GM23338 (cell line): ENCODE data around the gene NR3C1.

Experiments
- CREB1 ChIP-seq: fragments of 250-450 bp; sonication (Bioruptor Pico); IDR thresholded peaks from 2 replicates; pipeline ENCODE4 v1.5.0; 2020; ENCODE audit warnings: low read depth, mild to moderate bottlenecking, moderate library complexity
- EZH2 ChIP-seq: fragments of 200-600 bp; sonication (generic); IDR thresholded peaks from one replicate; pipeline ENCODE4 v1.8.0; 2017; ENCODE audit warnings: antibody characterized with exemption, mild to moderate bottlenecking, low read depth; ENCODE audit not compliant: unreplicated experiment
- TF ChIP-seq, protein P1 (sequence below), 2 experiments: fragments of 200-600 bp in 1 of 2; sonication (generic) in 1 of 2; conservative IDR thresholded peaks; 2 replicates each; pipeline versions ENCODE4 v1.5.1 to v1.6.1; 2016 to 2017; ENCODE audit warnings: antibody characterized with exemption in 2 of 2, low read depth in 2 of 2, mild to moderate bottlenecking in 2 of 2, moderate library complexity in 1 of 2
- TF ChIP-seq, protein P2 (sequence below): IDR thresholded peaks from one replicate; pipeline ENCODE4 v1.6.1; 2018; ENCODE audit warnings: antibody characterized with exemption; ENCODE audit not compliant: unreplicated experiment

DNA sequence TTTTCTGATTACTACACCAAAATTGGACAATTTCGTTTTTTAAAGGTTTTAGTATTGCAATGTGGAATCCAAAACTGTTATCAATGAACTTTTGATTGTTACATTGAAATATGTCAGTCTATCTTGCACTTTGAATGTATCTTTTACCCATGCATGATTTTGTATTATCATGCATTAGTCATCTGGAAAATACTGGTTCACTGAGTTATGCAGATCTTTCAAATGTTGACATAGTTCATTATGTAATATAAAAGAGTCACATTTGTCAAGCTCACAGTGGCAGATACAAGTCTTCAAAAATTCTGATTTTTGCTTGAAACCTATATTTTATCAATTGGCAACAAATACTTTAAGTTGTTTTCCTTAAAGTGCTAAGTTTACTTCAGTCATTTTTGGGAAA, 85.2 kb downstream of the NR3C1 start:
- TF ChIP-seq, protein P1, sequence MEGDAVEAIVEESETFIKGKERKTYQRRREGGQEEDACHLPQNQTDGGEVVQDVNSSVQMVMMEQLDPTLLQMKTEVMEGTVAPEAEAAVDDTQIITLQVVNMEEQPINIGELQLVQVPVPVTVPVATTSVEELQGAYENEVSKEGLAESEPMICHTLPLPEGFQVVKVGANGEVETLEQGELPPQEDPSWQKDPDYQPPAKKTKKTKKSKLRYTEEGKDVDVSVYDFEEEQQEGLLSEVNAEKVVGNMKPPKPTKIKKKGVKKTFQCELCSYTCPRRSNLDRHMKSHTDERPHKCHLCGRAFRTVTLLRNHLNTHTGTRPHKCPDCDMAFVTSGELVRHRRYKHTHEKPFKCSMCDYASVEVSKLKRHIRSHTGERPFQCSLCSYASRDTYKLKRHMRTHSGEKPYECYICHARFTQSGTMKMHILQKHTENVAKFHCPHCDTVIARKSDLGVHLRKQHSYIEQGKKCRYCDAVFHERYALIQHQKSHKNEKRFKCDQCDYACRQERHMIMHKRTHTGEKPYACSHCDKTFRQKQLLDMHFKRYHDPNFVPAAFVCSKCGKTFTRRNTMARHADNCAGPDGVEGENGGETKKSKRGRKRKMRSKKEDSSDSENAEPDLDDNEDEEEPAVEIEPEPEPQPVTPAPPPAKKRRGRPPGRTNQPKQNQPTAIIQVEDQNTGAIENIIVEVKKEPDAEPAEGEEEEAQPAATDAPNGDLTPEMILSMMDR (conservative IDR thresholded peaks at IDR 0.05; ENCODE audit: low read depth in 2 of 2) = no peak
- TF ChIP-seq EZH2 (no peak), CREB1 (CRISPR knock-in tag) (no peak)
- TF ChIP-seq, protein P2, sequence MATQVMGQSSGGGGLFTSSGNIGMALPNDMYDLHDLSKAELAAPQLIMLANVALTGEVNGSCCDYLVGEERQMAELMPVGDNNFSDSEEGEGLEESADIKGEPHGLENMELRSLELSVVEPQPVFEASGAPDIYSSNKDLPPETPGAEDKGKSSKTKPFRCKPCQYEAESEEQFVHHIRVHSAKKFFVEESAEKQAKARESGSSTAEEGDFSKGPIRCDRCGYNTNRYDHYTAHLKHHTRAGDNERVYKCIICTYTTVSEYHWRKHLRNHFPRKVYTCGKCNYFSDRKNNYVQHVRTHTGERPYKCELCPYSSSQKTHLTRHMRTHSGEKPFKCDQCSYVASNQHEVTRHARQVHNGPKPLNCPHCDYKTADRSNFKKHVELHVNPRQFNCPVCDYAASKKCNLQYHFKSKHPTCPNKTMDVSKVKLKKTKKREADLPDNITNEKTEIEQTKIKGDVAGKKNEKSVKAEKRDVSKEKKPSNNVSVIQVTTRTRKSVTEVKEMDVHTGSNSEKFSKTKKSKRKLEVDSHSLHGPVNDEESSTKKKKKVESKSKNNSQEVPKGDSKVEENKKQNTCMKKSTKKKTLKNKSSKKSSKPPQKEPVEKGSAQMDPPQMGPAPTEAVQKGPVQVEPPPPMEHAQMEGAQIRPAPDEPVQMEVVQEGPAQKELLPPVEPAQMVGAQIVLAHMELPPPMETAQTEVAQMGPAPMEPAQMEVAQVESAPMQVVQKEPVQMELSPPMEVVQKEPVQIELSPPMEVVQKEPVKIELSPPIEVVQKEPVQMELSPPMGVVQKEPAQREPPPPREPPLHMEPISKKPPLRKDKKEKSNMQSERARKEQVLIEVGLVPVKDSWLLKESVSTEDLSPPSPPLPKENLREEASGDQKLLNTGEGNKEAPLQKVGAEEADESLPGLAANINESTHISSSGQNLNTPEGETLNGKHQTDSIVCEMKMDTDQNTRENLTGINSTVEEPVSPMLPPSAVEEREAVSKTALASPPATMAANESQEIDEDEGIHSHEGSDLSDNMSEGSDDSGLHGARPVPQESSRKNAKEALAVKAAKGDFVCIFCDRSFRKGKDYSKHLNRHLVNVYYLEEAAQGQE = no peak
